ENCODE measurements around the gene SPIRE1. TPM values are rescaled to one million over a fixed set of nuclear protein-coding genes. Genes with fewer than 3 reads are reported as not detected.

SPIRE1 gene
- total and polyA plus RNA-seq, 4 donors: 0.29 to 5.7 (median 3.2) TPM

GRCh38 chr18:12702221-12703095 lies 44.6 kb upstream of the SPIRE1 start, which contains the start of the genes CEP76 and PSMG2 (continued):
- peak; percentile 72 for TF ChIP-seq REST (IDR thresholded peaks at IDR 0.05)

GRCh38 chr18:12701161-12701560 lies 43.3 kb upstream of the SPIRE1 start:
- Histone ChIP-seq H3K9me3 (ENCODE audit: control insufficient read depth in 4 of 4, low read length in 3 of 4) (no peaks in the 10 kb centered on the region), H3K9ac (ENCODE audit: low read depth in 1 of 2, low read length in 2 of 2) (no peak overlapping the region), H3K27me3 (ENCODE audit: control insufficient read depth in 4 of 4, insufficient read depth in 4 of 4, low read length in 3 of 4) (no peaks in the 10 kb centered on the region), H3K4me1 (ENCODE audit: control insufficient read depth in 4 of 4, insufficient read depth in 4 of 4, low read length in 3 of 4) (peaks cover 11 to 35% (median 18%) of the 10 kb centered on the region in 4 donors), H3K36me3 (ENCODE audit: control insufficient read depth in 4 of 4, insufficient read depth in 3 of 4, low read depth in 1 of 4, low read length in 3 of 4) (peaks cover 0 to 9% (median 2%) of the 10 kb centered on the region in 4 donors), H3K4me3 (ENCODE audit: low read depth in 1 of 3, low read length in 3 of 3) (no peak overlapping the region), H3K27ac (ENCODE audit: low read depth in 1 of 2, low read length in 2 of 2) (no peak overlapping the region)
- WGBS: 83% methylated on average over 3 of the region's 3 CpGs
- TF ChIP-seq EGR1 (IDR thresholded peaks at IDR 0.05; ENCODE audit: low read depth in 2 of 2) (no peak), FOXA1 (IDR thresholded peaks at IDR 0.05) (no peak), RXRA (IDR thresholded peaks at IDR 0.05) (no peak), ATF3 (IDR thresholded peaks at IDR 0.05) (no peak), HNF4G (IDR thresholded peaks at IDR 0.05) (no peak), SP1 (IDR thresholded peaks at IDR 0.05) (no peak), YY1 (IDR thresholded peaks at IDR 0.05) (no peak), CTCF (IDR thresholded peaks at IDR 0.05; ENCODE audit: low read depth, low read length, missing input control) (no peak), REST (IDR thresholded peaks at IDR 0.05) (no peak), MAX (IDR thresholded peaks at IDR 0.05) (no peak), ZBTB33 (IDR thresholded peaks at IDR 0.05) (no peak), JUND (IDR thresholded peaks at IDR 0.05) (no peak), GABPA (IDR thresholded peaks at IDR 0.05 in 1 of 2, conservative IDR thresholded peaks at IDR 0.05 in 1 of 2) (no peak), FOXA2 (IDR thresholded peaks at IDR 0.05) (no peak), RAD21 (IDR thresholded peaks at IDR 0.05) (no peak), HNF4A (conservative IDR thresholded peaks at IDR 0.05) (no peak), TAF1 (conservative IDR thresholded peaks at IDR 0.05) (no peak), NR2F2 (IDR thresholded peaks at IDR 0.05) (no peak)
- DNase-seq (ENCODE audit: low spot score): no peak
